Measurements from ENCODE around the gene C1orf198. TPM values are rescaled to one million over a fixed set of nuclear protein-coding genes. Genes with fewer than 3 reads are reported as not detected.

C1orf198 gene
- total RNA-seq, 1 donor from 2014 or later, result 7.1 TPM

DNA sequence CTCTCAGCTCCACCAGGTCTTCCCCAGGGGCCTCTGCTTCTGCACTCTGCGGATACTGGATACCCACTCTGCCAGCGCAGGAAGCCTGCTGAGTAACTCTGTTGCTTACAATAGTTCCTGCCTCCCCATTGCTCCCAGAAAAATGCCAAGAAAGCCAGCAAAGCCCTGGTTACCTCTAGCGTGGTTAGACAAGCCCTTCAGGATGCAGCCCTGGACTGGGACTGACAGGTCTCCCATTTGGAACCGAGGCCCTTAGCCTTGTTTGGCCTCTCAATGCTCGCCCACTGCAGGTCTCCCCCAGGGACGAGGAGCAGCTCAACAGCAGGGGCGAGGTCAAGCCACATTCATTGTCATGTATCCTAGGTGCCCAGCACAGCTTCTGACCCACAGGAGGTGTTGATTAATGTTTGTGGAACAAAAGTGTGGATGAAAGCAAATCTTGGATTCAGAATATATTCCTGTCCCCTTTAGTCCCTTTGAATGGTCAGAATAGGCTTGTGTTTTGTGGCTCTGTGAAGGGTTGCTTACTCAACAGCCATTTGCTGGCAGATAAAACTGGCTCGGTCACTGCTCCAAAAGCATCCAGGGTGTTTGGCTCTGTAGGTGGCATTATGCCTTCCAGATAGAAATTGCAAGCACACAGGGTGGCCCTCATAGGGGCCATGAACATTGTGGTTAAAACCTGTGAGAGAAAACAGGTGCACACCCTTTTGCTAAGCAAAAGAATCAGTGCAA, 58.9 kb downstream of the C1orf198 start:
- Histone ChIP-seq H3K4me3 (ENCODE audit: low read depth, low read length) (no peak overlapping the region), H3K36me3 (ENCODE audit: control insufficient read depth, insufficient read depth, low read length) (no peaks in the 10 kb centered on the region), H3K27me3 (ENCODE audit: control insufficient read depth, insufficient read depth, low read length) (no peaks in the 10 kb centered on the region)
- FAIRE-seq, result no peak
- TF ChIP-seq, protein P1, sequence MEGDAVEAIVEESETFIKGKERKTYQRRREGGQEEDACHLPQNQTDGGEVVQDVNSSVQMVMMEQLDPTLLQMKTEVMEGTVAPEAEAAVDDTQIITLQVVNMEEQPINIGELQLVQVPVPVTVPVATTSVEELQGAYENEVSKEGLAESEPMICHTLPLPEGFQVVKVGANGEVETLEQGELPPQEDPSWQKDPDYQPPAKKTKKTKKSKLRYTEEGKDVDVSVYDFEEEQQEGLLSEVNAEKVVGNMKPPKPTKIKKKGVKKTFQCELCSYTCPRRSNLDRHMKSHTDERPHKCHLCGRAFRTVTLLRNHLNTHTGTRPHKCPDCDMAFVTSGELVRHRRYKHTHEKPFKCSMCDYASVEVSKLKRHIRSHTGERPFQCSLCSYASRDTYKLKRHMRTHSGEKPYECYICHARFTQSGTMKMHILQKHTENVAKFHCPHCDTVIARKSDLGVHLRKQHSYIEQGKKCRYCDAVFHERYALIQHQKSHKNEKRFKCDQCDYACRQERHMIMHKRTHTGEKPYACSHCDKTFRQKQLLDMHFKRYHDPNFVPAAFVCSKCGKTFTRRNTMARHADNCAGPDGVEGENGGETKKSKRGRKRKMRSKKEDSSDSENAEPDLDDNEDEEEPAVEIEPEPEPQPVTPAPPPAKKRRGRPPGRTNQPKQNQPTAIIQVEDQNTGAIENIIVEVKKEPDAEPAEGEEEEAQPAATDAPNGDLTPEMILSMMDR (IDR thresholded peaks at IDR 0.05; ENCODE audit: insufficient read depth, low read length, severe bottlenecking), result no peak
- no peak for DNase-seq (ENCODE audit: low read depth)

DNA sequence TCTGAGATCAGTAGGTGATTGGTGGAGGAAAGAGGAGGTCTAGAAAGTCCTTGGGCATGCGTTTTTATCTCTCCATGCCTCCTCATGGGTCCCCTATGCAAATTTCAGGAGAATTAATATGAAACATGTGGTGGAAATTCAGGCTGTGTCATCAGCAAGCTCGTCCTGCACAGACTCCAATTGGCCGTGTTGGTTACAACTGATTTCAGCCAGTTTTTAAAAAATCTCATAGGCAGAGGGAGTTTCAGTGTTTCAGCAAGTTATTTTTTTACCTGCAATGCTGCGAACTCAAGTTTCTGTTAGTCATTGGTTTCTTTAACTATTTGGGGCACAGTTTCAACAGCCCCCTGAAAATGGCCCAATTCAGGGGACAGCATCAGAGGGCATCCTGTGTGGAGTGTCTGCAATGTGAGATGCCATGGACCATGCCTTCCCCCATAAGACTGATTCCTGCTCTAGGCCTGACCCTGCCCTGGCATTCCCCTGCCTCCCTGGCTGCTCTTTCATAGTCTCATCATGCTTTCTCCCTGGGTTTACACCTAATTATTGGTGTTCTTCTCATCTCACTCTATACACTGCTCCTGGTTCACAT, 59.9 kb downstream of the C1orf198 start:
- no peak for FAIRE-seq
- DNase-seq (ENCODE audit: low read depth), result no peak
- Histone ChIP-seq H3K4me3 (ENCODE audit: low read depth, low read length) (no peak overlapping the region), H3K27me3 (ENCODE audit: control insufficient read depth, insufficient read depth, low read length) (no peaks in the 10 kb centered on the region), H3K36me3 (ENCODE audit: control insufficient read depth, insufficient read depth, low read length) (no peaks in the 10 kb centered on the region)
- TF ChIP-seq, protein P1 (IDR thresholded peaks at IDR 0.05; ENCODE audit: insufficient read depth, low read length, severe bottlenecking), result no peak

DNA sequence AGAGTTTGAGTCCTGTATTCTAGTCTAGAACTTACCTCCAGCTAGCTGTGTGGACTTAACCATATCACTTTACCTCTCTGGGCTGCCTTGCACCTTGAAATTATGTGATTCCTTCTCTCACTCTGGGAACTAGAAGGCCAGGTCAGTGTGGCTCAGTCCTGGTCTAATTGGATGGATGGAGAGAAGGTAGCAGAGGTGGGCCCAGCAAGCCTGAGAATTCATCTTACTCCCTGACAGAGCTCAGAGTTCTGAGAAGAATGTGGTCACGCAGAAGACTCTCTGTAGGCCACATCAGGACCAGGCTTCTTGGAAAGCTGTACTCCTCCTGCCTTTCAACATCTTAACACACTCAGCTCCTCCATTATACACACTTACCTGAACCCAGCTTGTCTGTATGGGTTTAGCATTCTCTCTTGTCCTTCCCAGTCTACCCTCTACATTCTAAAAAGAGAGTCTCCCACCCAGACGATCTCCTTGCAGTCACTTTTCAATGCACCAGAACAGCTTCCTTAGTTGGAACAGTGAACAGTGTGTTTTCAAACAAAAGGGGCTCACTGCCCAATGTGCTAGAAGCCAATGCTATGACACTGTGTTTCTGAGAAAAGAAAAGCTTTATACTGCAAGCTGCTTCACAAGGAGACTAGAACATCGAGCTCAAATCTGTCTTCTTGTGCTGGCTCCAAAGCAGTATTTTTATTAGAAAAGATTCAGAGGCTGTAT, 60.6 kb downstream of the C1orf198 start:
- TF ChIP-seq, protein P1 (IDR thresholded peaks at IDR 0.05; ENCODE audit: insufficient read depth, low read length, severe bottlenecking), result no peak
- no peaks in the 10 kb centered on the region for H3K36me3 ChIP-seq (ENCODE audit: control insufficient read depth, insufficient read depth, low read length)
- no peak overlapping the region for H3K4me3 ChIP-seq (ENCODE audit: low read depth, low read length)
- DNase-seq (ENCODE audit: low read depth) (no peak), FAIRE-seq (no peak)
- H3K27me3 ChIP-seq (ENCODE audit: control insufficient read depth, insufficient read depth, low read length), result no peaks in the 10 kb centered on the region

DNA sequence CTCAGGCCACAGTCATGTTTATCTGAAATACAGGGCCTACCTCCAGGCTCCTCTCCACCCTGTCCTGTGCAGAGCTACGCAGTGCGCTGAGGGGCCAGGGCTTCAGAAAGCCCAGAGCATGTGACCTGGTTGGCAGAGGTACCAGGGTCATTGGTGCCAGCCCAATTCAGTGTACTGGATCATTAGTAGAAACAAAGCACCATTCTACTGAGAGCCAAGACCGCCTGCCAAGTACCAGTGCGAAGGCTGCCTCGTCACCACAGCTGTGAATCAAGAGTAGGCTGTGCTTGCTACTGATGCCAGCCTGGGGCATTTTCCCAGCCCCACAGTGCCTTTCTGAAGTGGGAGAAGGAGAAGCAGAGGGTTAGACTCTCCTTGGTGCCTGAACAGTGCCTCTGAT, 61.3 kb downstream of the C1orf198 start:
- TF ChIP-seq, protein P1 (IDR thresholded peaks at IDR 0.05; ENCODE audit: insufficient read depth, low read length, severe bottlenecking), result no peak
- FAIRE-seq, result no peak
- DNase-seq (ENCODE audit: low read depth), result no peak

DNA sequence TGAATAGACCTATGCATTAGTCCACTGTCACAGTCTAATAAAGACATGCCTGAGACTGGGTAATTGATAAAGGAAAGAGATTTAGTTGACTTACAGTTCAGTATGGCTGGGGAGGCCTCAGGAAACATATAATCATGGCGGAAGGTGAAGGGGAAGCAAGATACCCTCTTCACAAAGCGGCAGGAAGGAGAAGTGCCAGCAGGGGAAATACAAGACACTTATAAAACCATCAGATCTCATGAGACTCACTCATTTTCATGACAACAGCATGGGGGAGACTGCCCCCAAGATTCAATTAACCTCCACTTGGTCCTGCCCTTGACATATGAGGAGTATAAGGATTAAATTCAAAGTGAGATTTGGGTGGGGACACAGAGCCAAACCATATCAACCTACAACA, 61.8 kb downstream of the C1orf198 start:
- no peaks in the 10 kb centered on the region for H3K36me3 ChIP-seq (ENCODE audit: control insufficient read depth, insufficient read depth, low read length)
- FAIRE-seq (no peak), DNase-seq (ENCODE audit: low read depth) (no peak)
- H3K4me3 ChIP-seq (ENCODE audit: low read depth, low read length), result no peak overlapping the region
- H3K27me3 ChIP-seq (ENCODE audit: control insufficient read depth, insufficient read depth, low read length), result no peaks in the 10 kb centered on the region
- TF ChIP-seq, protein P1 (IDR thresholded peaks at IDR 0.05; ENCODE audit: insufficient read depth, low read length, severe bottlenecking), result no peak

More for the DNA sequence above, 61.3 kb downstream of the C1orf198 start:
- Histone ChIP-seq H3K4me3 (ENCODE audit: low read depth, low read length) (no peak overlapping the region), H3K36me3 (ENCODE audit: control insufficient read depth, insufficient read depth, low read length) (no peaks in the 10 kb centered on the region), H3K27me3 (ENCODE audit: control insufficient read depth, insufficient read depth, low read length) (no peaks in the 10 kb centered on the region)

All from bronchial epithelial cell (primary cell).